ENCODE results near the gene BCR.

- TF ChIP-seq CTCF (IDR thresholded peaks at IDR 0.05) (no peak), POLR2A (IDR thresholded peaks at IDR 0.05) (no peak)
Measured at GRCh38 chr22:23219317-23219716, 39.0 kb downstream of the BCR start.
